ENCODE results near the gene FCRL5.

DNA sequence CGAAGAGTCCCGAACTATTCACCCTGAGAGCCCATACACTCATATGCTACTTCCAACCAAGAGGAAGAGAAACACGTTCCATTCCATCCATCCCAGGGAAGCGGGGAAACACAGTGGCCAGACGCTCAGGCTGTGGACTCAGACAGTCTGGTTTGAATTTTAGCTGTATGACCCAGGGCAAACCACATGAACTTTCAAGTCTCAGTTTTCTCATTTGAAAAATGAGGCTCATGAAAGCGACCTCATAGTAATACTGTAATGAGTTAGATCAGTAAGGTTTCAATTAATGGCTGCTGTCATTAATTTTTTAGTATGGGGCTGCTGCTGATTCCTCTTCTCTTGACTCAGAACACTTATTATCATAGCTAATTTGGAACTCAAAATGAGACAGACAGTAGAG lies 44.1 kb upstream of the FCRL5 start:
- TF ChIP-seq EZH2phosphoT487 (IDR thresholded peaks at IDR 0.05; ENCODE audit: insufficient read depth, low read depth) (no peak), EZH2 (IDR thresholded peaks at IDR 0.05; ENCODE audit: insufficient read depth, poor library complexity, severe bottlenecking) (no peak)
